ENCODE measurements around the gene COL27A1. TPM values are rescaled to one million over a fixed set of nuclear protein-coding genes. Genes with fewer than 3 reads are reported as not detected.

Gene COL27A1
- total RNA-seq, 1 donor from 2014 or later = 9.3 TPM

- peaks cover 76 to 94% of the 10 kb centered on the region in 2 donors for H3K36me3 ChIP-seq
- intact Hi-C loops (cut with DNase I) = loop anchor here (5.0 kb wide), 1 partner anchor 313 kb away; no protein-coding TSS in a partner anchor
Measured at GRCh38 chr9:114339130-114339908, 184.0 kb downstream of the COL27A1 start.

GRCh38 chr9:114341152-114341830 is 186.0 kb downstream of the COL27A1 start:
- Histone ChIP-seq H3K4me1 (peaks cover 0 to 3% of the 10 kb centered on the region in 2 donors), H3K36me3 (peaks cover 85 to 100% of the 10 kb centered on the region in 2 donors)
- intact Hi-C loops (cut with DNase I) = loop anchor here (10.0 kb wide), 1 partner anchor 244 kb away; the partner anchor contains the start of gene ATP6V1G1

More at GRCh38 chr9:114339130-114339908, 184.0 kb downstream of the COL27A1 start:
- TF ChIP-seq CTCF (IDR thresholded peaks at IDR 0.05) = peak; percentile 73 to 83 (median 75)
- Histone ChIP-seq H3K27me3 (no peaks in the 10 kb centered on the region), H3K4me1 (peaks cover 0 to 3% of the 10 kb centered on the region in 2 donors), H3K9me3 (no peaks in the 10 kb centered on the region), H3K27ac (no peak overlapping the region), H3K4me3 (no peak overlapping the region)
- DNase-seq (ENCODE audit: low spot score in 2 of 2) = no peak

GRCh38 chr9:114341991-114342390 is 186.7 kb downstream of the COL27A1 start:
- no peak for DNase-seq (ENCODE audit: low spot score in 2 of 2)
- peaks cover 0 to 3% of the 10 kb centered on the region in 2 donors for H3K4me1 ChIP-seq
- no peaks in the 10 kb centered on the region for H3K27me3 ChIP-seq
- H3K36me3 ChIP-seq = peaks cover 86 to 100% of the 10 kb centered on the region in 2 donors
- no peak overlapping the region for H3K27ac ChIP-seq
- intact Hi-C loops (cut with DNase I) = loop anchor here (10.0 kb wide), 1 partner anchor 243 kb away; the partner anchor contains the start of gene ATP6V1G1
- no peak for TF ChIP-seq CTCF (IDR thresholded peaks at IDR 0.05)
- no peak overlapping the region for H3K4me3 ChIP-seq
- H3K9me3 ChIP-seq = no peaks in the 10 kb centered on the region

More at GRCh38 chr9:114341152-114341830, 186.0 kb downstream of the COL27A1 start:
- no peak for TF ChIP-seq CTCF (IDR thresholded peaks at IDR 0.05)
- Histone ChIP-seq H3K27ac (no peak overlapping the region), H3K4me3 (no peak overlapping the region), H3K9me3 (no peaks in the 10 kb centered on the region), H3K27me3 (no peaks in the 10 kb centered on the region)
- DNase-seq (ENCODE audit: low spot score in 2 of 2) = no peak

GRCh38 chr9:114342755-114343440 is 187.6 kb downstream of the COL27A1 start:
- no peak overlapping the region for H3K27ac ChIP-seq
- intact Hi-C loops (cut with DNase I) = loop anchor here (10.0 kb wide), 1 partner anchor 242 kb away; the partner anchor contains the start of gene ATP6V1G1
- H3K36me3 ChIP-seq = peaks cover 86 to 100% of the 10 kb centered on the region in 2 donors

More at GRCh38 chr9:114342755-114343440, 187.6 kb downstream of the COL27A1 start:
- no peaks in the 10 kb centered on the region for H3K9me3 ChIP-seq
- DNase-seq (ENCODE audit: low spot score in 2 of 2) = no peak
- H3K4me1 ChIP-seq = peaks cover 0 to 3% of the 10 kb centered on the region in 2 donors
- no peak overlapping the region for H3K4me3 ChIP-seq
- no peaks in the 10 kb centered on the region for H3K27me3 ChIP-seq
- no peak for TF ChIP-seq CTCF (IDR thresholded peaks at IDR 0.05)
